Endothelial cell of umbilical vein (primary cell): Measurements from ENCODE around the gene UBXN6. TPM values are rescaled to one million over a fixed set of nuclear protein-coding genes. Genes with fewer than 3 reads are reported as not detected.

Source experiments
- BruUV-seq: library from RNA; stranded (reverse); fragments of 400-500 nt; replicated peaks from 2 replicates; lab custom pipeline; 2021; lab: Mats Ljungman, UMichigan
- CTCF ChIA-PET: fragments of 300-600, 350-600 bp; sonication (Branson Sonifier 250); formaldehyde crosslinking; loops from one replicate; lab custom pipeline; 2021; ENCODE audit warnings: antibody characterized with exemption, inconsistent platforms; lab: Charles Lee
- POLR2A ChIA-PET: fragments of 300-600, 350-600 bp; sonication (Branson Sonifier 250); formaldehyde crosslinking; loops from one replicate; lab custom pipeline; 2021; ENCODE audit warnings: antibody characterized with exemption, inconsistent platforms; lab: Charles Lee
- DNase-seq: peaks from one replicate; pipeline ENCODE4 v3.0.0-alpha.2; 2011; ENCODE audit warnings: low read depth, low spot score
- FAIRE-seq: peaks from 2 replicates; lab custom pipeline; 2011; peaks lifted over from hg19 to GRCh38; lab: Jason Lieb, UNC
- H2AFZ ChIP-seq: 2 replicates; pipeline ENCODE4 v1.6.0; 2012; ENCODE audit warnings: low read depth, low read length, control low read depth, inconsistent platforms
- H3K27ac ChIP-seq: 2 replicates; pipeline ENCODE4 v1.5.1; 2011; ENCODE audit warnings: low read depth, mild to moderate bottlenecking, control low read depth, low read length, moderate library complexity; ENCODE audit not compliant: insufficient read depth
- H3K27me3 ChIP-seq, 2 experiments: 2 replicates each; pipeline versions ENCODE4 v1.6.0 to v1.6.1; 2011; ENCODE audit warnings: low read length in 2 of 2, mixed read lengths in 1 of 2; ENCODE audit not compliant: control insufficient read depth in 2 of 2, insufficient read depth in 2 of 2
- H3K36me3 ChIP-seq, 2 experiments: 2 replicates in 1 of 2; 3 replicates in 1 of 2; pipeline ENCODE4 v1.5.1; 2011; ENCODE audit warnings: low read length in 2 of 2, mild to moderate bottlenecking in 1 of 2, moderate library complexity in 1 of 2; ENCODE audit not compliant: control insufficient read depth in 2 of 2, insufficient read depth in 2 of 2; ENCODE audit errors: extremely low read depth in 1 of 2
- H3K4me1 ChIP-seq: 3 replicates; pipeline ENCODE4 v1.5.1; 2011; ENCODE audit warnings: mild to moderate bottlenecking, low read length; ENCODE audit not compliant: control insufficient read depth, insufficient read depth; ENCODE audit errors: extremely low read depth
- H3K4me2 ChIP-seq: 2 replicates; pipeline ENCODE4 v1.6.1; 2011; ENCODE audit warnings: low read length, control low read depth, mixed read lengths; ENCODE audit not compliant: insufficient read depth
- H3K4me3 ChIP-seq, 3 experiments: fragments of 200-600 bp in 1 of 3; sonication (generic), shearing (Covaris generic) in 1 of 3; replicated peaks in 1 of 3; 2 replicates each; pipeline ENCODE4 v1.5.1; 2011 to 2016; ENCODE audit warnings: control low read depth in 3 of 3, low read length in 3 of 3, mild to moderate bottlenecking in 2 of 3, inconsistent platforms in 1 of 3, low read depth in 1 of 3, moderate library complexity in 1 of 3; ENCODE audit not compliant: insufficient read depth in 1 of 3
- H3K79me2 ChIP-seq: 2 replicates; pipeline ENCODE4 v1.6.0; 2012; ENCODE audit warnings: low read length, inconsistent platforms; ENCODE audit not compliant: control insufficient read depth, insufficient read depth
- H3K9ac ChIP-seq: replicated peaks from 2 replicates; pipeline ENCODE3; 2011; ENCODE audit warnings: low read length, control low read depth; ENCODE audit not compliant: insufficient read depth; ENCODE audit errors: extremely low read depth
- H3K9me1 ChIP-seq: replicated peaks from 3 replicates; pipeline ENCODE4 v1.6.0; 2011; ENCODE audit warnings: mild to moderate bottlenecking, low read length; ENCODE audit not compliant: control insufficient read depth, insufficient read depth; ENCODE audit errors: extremely low read depth
- H3K9me3 ChIP-seq: replicated peaks from 2 replicates; pipeline ENCODE4 v1.5.1; 2012; ENCODE audit warnings: low read length, inconsistent platforms; ENCODE audit not compliant: control insufficient read depth, insufficient read depth
- H4K20me1 ChIP-seq: replicated peaks from 2 replicates; pipeline ENCODE3; 2011; ENCODE audit warnings: mild to moderate bottlenecking, low read length; ENCODE audit not compliant: control insufficient read depth, insufficient read depth; ENCODE audit errors: extremely low read depth
- EZH2 ChIP-seq: IDR thresholded peaks from 2 replicates; pipeline ENCODE4 v1.6.1; 2012; ENCODE audit warnings: borderline replicate concordance, low read depth, mild to moderate bottlenecking, moderate library complexity, low read length, inconsistent platforms; ENCODE audit not compliant: severe bottlenecking
- FOS ChIP-seq: IDR thresholded peaks from 2 replicates; pipeline ENCODE4 v1.6.1; 2011; ENCODE audit warnings: mild to moderate bottlenecking, low read length, moderate library complexity, borderline replicate concordance; ENCODE audit not compliant: insufficient read depth
- GATA2 ChIP-seq: IDR thresholded peaks from 2 replicates; pipeline ENCODE4 v1.7.0; 2011; ENCODE audit warnings: low read depth, mild to moderate bottlenecking, moderate library complexity, mixed read lengths, low read length; ENCODE audit not compliant: insufficient read length, insufficient read depth
- JUN ChIP-seq: IDR thresholded peaks from 2 replicates; pipeline ENCODE4 v1.6.1; 2011; ENCODE audit warnings: borderline replicate concordance, low read depth; ENCODE audit not compliant: insufficient read length, insufficient read depth
- MYC ChIP-seq: IDR thresholded peaks from one replicate; pipeline ENCODE4 v1.6.1; 2011; ENCODE audit warnings: mild to moderate bottlenecking, low read depth, low read length
- POLR2A ChIP-seq: IDR thresholded peaks from 2 replicates; pipeline ENCODE4 v1.6.1; 2012; ENCODE audit warnings: low read depth, mild to moderate bottlenecking, control low read depth, low read length
- POLR2AphosphoS5 ChIP-seq: IDR thresholded peaks from 2 replicates; pipeline ENCODE4 v1.6.1; 2012; ENCODE audit warnings: low read depth, mild to moderate bottlenecking, control low read depth, low read length, moderate library complexity; ENCODE audit not compliant: insufficient read depth
- dilution Hi-C: fragments of 300-500 bp; cut with MboI; formaldehyde crosslinking; loops from one replicate; pipeline ENCODE4 v1.15.0; 2019; ENCODE audit warnings: low sequenced_read_pairs; ENCODE audit not compliant: extremely low pct_ligation_motif_present
- intact Hi-C: fragments of 100-400 bp; cut with micrococcal nuclease; formaldehyde crosslinking; loops from one replicate; pipeline ENCODE4 v1.10.0; 2022
- polyA plus RNA-seq, 4 experiments: library from polyadenylated mRNA; depleted of rRNA in 3 of 4; stranded (reverse) in 3 of 4; unstranded in 1 of 4; fragments of >200 nt; gene quantifications; 2 replicates each; pipeline versions ENCODE4 v1.2.1 to v1.2.3, GENCODE V29; 2011 to 2012; ENCODE audit warnings: missing spikeins in 1 of 4
- total RNA-seq: library from RNA; stranded (reverse); gene quantifications from 2 replicates; pipeline ENCODE4 v1.2.3, GENCODE V29; 2021
- TF ChIP-seq, protein P1 (sequence below): IDR thresholded peaks from 2 replicates; pipeline ENCODE4 v1.6.1; 2011; ENCODE audit not compliant: insufficient read depth, insufficient read length
- TF ChIP-seq, protein P2 (sequence below), 2 donors: IDR thresholded peaks; 1 replicate in 1 of 2; 2 replicates in 1 of 2; pipeline ENCODE4 v1.5.1; 2011; ENCODE audit warnings: low read length in 2 of 2, mild to moderate bottlenecking in 2 of 2, moderate library complexity in 2 of 2, control low read depth in 1 of 2, inconsistent platforms in 1 of 2, low read depth in 1 of 2; ENCODE audit not compliant: insufficient read depth in 1 of 2; ENCODE audit errors: extremely low read depth in 1 of 2

The UBXN6 gene
- total and polyA plus RNA-seq, 2 donors (not counting 3 experiments of a cell fraction or from before 2014, with no cell fraction given) = 78.5 to 93.7 TPM

- intact Hi-C loops = no loop called here
- ChIA-PET CTCF (interaction anchor here (0.5 kb wide), 1 partner anchor 27 kb away, joined by 3 read pairs; no protein-coding TSS in a partner anchor), POLR2A (no interaction called here)
- Histone ChIP-seq H3K9me1 (no peaks in the 10 kb centered on the region), H3K4me2 (no peak overlapping the region), H4K20me1 (no peaks in the 10 kb centered on the region), H3K27ac (no peak overlapping the region), H3K27me3 (no peaks in the 10 kb centered on the region), H3K9ac (no peak overlapping the region), H2AFZ (no peak overlapping the region), H3K9me3 (no peaks in the 10 kb centered on the region), H3K79me2 (no peaks in the 10 kb centered on the region), H3K4me3 (no peak overlapping the region), H3K36me3 (peaks cover 2 to 42% of the 10 kb centered on the region in 2 experiments), H3K4me1 (no peaks in the 10 kb centered on the region)
- no peak for DNase-seq
- dilution Hi-C loops = no loop called here
- no TSS peak for BruUV-seq
- TF ChIP-seq, protein P1, sequence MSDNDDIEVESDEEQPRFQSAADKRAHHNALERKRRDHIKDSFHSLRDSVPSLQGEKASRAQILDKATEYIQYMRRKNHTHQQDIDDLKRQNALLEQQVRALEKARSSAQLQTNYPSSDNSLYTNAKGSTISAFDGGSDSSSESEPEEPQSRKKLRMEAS = no peak
- TF ChIP-seq, protein P2, sequence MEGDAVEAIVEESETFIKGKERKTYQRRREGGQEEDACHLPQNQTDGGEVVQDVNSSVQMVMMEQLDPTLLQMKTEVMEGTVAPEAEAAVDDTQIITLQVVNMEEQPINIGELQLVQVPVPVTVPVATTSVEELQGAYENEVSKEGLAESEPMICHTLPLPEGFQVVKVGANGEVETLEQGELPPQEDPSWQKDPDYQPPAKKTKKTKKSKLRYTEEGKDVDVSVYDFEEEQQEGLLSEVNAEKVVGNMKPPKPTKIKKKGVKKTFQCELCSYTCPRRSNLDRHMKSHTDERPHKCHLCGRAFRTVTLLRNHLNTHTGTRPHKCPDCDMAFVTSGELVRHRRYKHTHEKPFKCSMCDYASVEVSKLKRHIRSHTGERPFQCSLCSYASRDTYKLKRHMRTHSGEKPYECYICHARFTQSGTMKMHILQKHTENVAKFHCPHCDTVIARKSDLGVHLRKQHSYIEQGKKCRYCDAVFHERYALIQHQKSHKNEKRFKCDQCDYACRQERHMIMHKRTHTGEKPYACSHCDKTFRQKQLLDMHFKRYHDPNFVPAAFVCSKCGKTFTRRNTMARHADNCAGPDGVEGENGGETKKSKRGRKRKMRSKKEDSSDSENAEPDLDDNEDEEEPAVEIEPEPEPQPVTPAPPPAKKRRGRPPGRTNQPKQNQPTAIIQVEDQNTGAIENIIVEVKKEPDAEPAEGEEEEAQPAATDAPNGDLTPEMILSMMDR (IDR thresholded peaks at IDR 0.05; ENCODE audit: extremely low read depth in 1 of 2, insufficient read depth in 1 of 2, low read depth in 1 of 2, low read length in 2 of 2) = no peak
- TF ChIP-seq POLR2AphosphoS5 (no peak), MYC (no peak), EZH2 (no peak), FOS (no peak), GATA2 (no peak), POLR2A (no peak), JUN (no peak)
- FAIRE-seq = no peak
Measured at GRCh38 chr19:4498694-4499093, 41.1 kb upstream of the UBXN6 start.
